HEK293 (cell line): Measurements from ENCODE around the gene ACP3.

ENCODE experiments used
- CTCF ChIP-seq: fragments of 450-650 bp; formaldehyde crosslinking; IDR thresholded peaks from 2 replicates; pipeline ENCODE4 v1.5.1; 2016; ENCODE audit warnings: missing biosample characterization, missing genetic modification characterization
- PRDM2 ChIP-seq: fragments of 450-650 bp; formaldehyde crosslinking; IDR thresholded peaks from 2 replicates; pipeline ENCODE4 v1.5.1; 2016; ENCODE audit warnings: missing biosample characterization, missing genetic modification characterization, borderline replicate concordance
- REST ChIP-seq: fragments of 450-650 bp; formaldehyde crosslinking; IDR thresholded peaks from 2 replicates; pipeline ENCODE4 v1.5.1; 2016; ENCODE audit warnings: missing biosample characterization, missing genetic modification characterization
- YY1 ChIP-seq: fragments of 450-650 bp; formaldehyde crosslinking; IDR thresholded peaks from 2 replicates; pipeline ENCODE4 v1.5.1; 2018; ENCODE audit warnings: missing biosample characterization, missing genetic modification characterization
- ZBTB11 ChIP-seq: fragments of 450-650 bp; formaldehyde crosslinking; conservative IDR thresholded peaks from 2 replicates; pipeline ENCODE4 v1.5.1; 2016; ENCODE audit warnings: low read depth, missing biosample characterization, missing genetic modification characterization
- ZNF302 ChIP-seq: fragments of 450-650 bp; formaldehyde crosslinking; IDR thresholded peaks from 2 replicates; pipeline ENCODE4 v1.5.1; 2016; ENCODE audit warnings: missing biosample characterization, missing genetic modification characterization, low read depth
- ZNF670 ChIP-seq: fragments of 450-650 bp; formaldehyde crosslinking; IDR thresholded peaks from 2 replicates; pipeline ENCODE4 v1.5.1; 2016; ENCODE audit warnings: missing biosample characterization, missing genetic modification characterization, low read depth

- TF ChIP-seq PRDM2 (tag by site-specific recombination) (no peak), YY1 (no peak), CTCF (tag by site-specific recombination) (no peak), ZNF670 (tag by site-specific recombination) (no peak), ZBTB11 (tag by site-specific recombination) (no peak), REST (tag by site-specific recombination) (no peak), ZNF302 (tag by site-specific recombination) (no peak)
Observed at GRCh38 chr3:132273036-132273435, 44.2 kb upstream of the ACP3 start.
